OCI-LY3 (cell line): ENCODE results near the gene SNRPD1.
A peak's percentile ranks its signal among the peaks of the same experiment; 100 is the strongest.
"Not testable (repeated sequence)": the region's sequence is repeated elsewhere in the genome, so short reads cannot be mapped to it uniquely, and the experiment has no call there.

Experiments used
- H2AFZ ChIP-seq: fragments of 200-600, 300-600 bp; shearing (Covaris generic); 2 replicates; pipeline ENCODE4 v1.6.0; 2014; ENCODE audit warnings: antibody characterized with exemption, low read depth, low read length
- H3K27ac ChIP-seq: fragments of 200-600, 300-600 bp; sonication (generic); 2 replicates; pipeline ENCODE4 v1.5.1; 2014; ENCODE audit warnings: mild to moderate bottlenecking, low read length, moderate library complexity, mixed read lengths
- H3K27me3 ChIP-seq: fragments of 200-600, 300-600 bp; sonication (generic); 2 replicates; pipeline ENCODE4 v1.6.1; 2014; ENCODE audit warnings: low read depth, low read length, mixed read lengths
- H3K36me3 ChIP-seq: fragments of 200-600, 300-600 bp; sonication (generic); replicated peaks from 2 replicates; pipeline ENCODE3; 2014; ENCODE audit warnings: low read depth, low read length, mixed read lengths
- H3K4me1 ChIP-seq: fragments of 300-600, 200-600 bp; sonication (generic); 2 replicates; pipeline ENCODE4 v1.6.1; 2014; ENCODE audit warnings: low read length, mixed read lengths
- H3K4me2 ChIP-seq: fragments of 200-600, 300-600 bp; sonication (generic); 2 replicates; pipeline ENCODE4 v1.6.1; 2014; ENCODE audit warnings: low read length, mixed read lengths
- H3K4me3 ChIP-seq: fragments of 300-600, 200-600 bp; sonication (generic); 2 replicates; pipeline ENCODE4 v1.5.1; 2014; ENCODE audit warnings: antibody characterized with exemption, mild to moderate bottlenecking, low read length, moderate library complexity
- H3K79me2 ChIP-seq: fragments of 300-600, 200-600 bp; shearing (Covaris generic); 2 replicates; pipeline ENCODE4 v1.6.1; 2014; ENCODE audit warnings: mild to moderate bottlenecking, low read length, mixed read lengths
- H3K9ac ChIP-seq: fragments of 300-600, 200-600 bp; shearing (Covaris generic); 2 replicates; pipeline ENCODE4 v1.6.0; 2014; ENCODE audit warnings: mild to moderate bottlenecking, low read length, moderate library complexity
- H3K9me3 ChIP-seq: fragments of 200-600, 300-600 bp; shearing (Covaris generic); 2 replicates; pipeline ENCODE4 v1.6.1; 2014; ENCODE audit warnings: low read length, mixed read lengths; ENCODE audit not compliant: insufficient read depth
- H4K20me1 ChIP-seq: fragments of 200-600, 300-600 bp; sonication (generic); 2 replicates; pipeline ENCODE4 v1.6.1; 2016; ENCODE audit warnings: low read length, mixed read lengths; ENCODE audit not compliant: insufficient read depth
- EZH2phosphoT487 ChIP-seq: fragments of 200-600 bp; shearing (Covaris generic); IDR thresholded peaks from 2 replicates; pipeline ENCODE4 v1.6.1; 2018; ENCODE audit warnings: antibody characterized with exemption, mixed run types, low read depth
- TF ChIP-seq, protein P1 (sequence below): fragments of 200-600, 300-600 bp; sonication (generic); IDR thresholded peaks from 2 replicates; pipeline ENCODE4 v1.5.1; 2014; ENCODE audit warnings: antibody characterized with exemption, low read length, low read depth

SNRPD1 gene

DNA sequence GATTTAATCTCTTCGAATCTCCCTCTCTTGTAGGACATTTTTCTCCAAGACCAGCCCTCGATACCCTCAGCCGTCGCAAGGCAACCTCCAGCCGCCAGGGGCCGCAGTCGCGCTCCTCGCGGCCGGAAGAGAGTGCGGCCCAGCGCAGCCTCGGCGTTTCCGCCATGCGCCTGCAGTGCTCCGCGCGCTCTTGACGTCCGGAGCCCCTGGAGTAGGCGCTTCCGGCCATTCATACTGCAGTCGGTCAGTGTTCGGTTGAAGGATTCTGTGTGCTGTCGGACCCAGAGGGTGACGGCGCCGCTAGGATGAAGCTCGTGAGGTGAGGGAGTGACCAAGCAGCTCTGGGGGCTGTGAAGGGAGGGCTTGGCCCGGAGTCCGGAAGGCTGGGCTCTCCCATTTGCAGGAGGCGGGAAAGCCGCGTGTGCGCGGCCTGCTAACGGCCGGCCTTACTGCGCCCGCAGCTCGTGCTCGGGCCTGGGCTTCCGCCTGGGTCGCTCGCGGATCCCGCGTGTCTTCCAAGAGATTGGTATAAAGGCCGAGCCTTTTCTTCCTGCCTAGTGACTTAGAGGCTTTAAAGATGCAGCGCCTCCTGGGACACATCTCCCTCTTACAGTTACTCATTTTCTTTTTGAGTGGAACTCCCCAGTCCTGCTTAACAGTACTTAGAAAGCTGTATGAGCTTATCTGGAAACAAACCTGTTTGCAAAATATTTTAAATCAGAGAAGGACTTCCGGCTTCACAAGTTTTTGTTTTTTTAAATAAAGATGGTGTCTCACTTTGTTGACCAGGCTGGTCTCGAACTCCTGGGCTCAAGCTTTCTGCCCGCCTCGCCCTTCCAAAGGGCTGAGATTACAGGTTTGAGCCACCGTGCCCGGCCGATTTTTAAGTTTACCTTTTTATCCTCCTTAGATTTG lies at the start of gene SNRPD1:
Gene SNRPD1, plus strand, starts transcription at position 190 of the 915 bp plus-strand sequence. Its CDS starts 116 bp downstream, at position 306.
- H4K20me1 ChIP-seq = peaks cover 21% of the 10 kb centered on the region
- TF ChIP-seq, protein P1, sequence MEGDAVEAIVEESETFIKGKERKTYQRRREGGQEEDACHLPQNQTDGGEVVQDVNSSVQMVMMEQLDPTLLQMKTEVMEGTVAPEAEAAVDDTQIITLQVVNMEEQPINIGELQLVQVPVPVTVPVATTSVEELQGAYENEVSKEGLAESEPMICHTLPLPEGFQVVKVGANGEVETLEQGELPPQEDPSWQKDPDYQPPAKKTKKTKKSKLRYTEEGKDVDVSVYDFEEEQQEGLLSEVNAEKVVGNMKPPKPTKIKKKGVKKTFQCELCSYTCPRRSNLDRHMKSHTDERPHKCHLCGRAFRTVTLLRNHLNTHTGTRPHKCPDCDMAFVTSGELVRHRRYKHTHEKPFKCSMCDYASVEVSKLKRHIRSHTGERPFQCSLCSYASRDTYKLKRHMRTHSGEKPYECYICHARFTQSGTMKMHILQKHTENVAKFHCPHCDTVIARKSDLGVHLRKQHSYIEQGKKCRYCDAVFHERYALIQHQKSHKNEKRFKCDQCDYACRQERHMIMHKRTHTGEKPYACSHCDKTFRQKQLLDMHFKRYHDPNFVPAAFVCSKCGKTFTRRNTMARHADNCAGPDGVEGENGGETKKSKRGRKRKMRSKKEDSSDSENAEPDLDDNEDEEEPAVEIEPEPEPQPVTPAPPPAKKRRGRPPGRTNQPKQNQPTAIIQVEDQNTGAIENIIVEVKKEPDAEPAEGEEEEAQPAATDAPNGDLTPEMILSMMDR = peak; percentile 81
- TF ChIP-seq EZH2phosphoT487 = no peak
- H3K9me3 ChIP-seq = no peaks in the 10 kb centered on the region
- H3K27ac ChIP-seq = peak within 1 kb of the TSS; percentile 71
- peak within 1 kb of the TSS; percentile 66 for H3K4me2 ChIP-seq
- H2AFZ ChIP-seq = peak within 1 kb of the TSS; percentile 47; the same call in 1 of the 2 replicates
- peaks cover 20% of the 10 kb centered on the region for H3K36me3 ChIP-seq
- H3K79me2 ChIP-seq = peaks cover 55% of the 10 kb centered on the region
- no peaks in the 10 kb centered on the region for H3K27me3 ChIP-seq
- H3K4me1 ChIP-seq = peaks cover 15% of the 10 kb centered on the region
- peak within 1 kb of the TSS; percentile 95 for H3K9ac ChIP-seq
- peak within 1 kb of the TSS; percentile 88 for H3K4me3 ChIP-seq

- TF ChIP-seq, protein P1 = no peak
- no peak for TF ChIP-seq EZH2phosphoT487
- no peak overlapping the region for H3K4me3 ChIP-seq
- H3K27me3 ChIP-seq = no peaks in the 10 kb centered on the region
- H3K27ac ChIP-seq = no peak overlapping the region
- no peak overlapping the region for H3K9ac ChIP-seq
- peaks cover 5% of the 10 kb centered on the region; the same call in 1 of the 2 replicates for H4K20me1 ChIP-seq
- no peaks in the 10 kb centered on the region for H3K9me3 ChIP-seq
- no peak overlapping the region for H3K4me2 ChIP-seq
- 0 out of 2 replicates have a peak, but pooled peaks cover 3% of the 10 kb centered on the region for H3K79me2 ChIP-seq
- H3K36me3 ChIP-seq = peaks cover 66% of the 10 kb centered on the region
- no peak overlapping the region for H2AFZ ChIP-seq
- H3K4me1 ChIP-seq = no peaks in the 10 kb centered on the region
Observed at GRCh38 chr18:21571772-21572171, 40.3 kb upstream of the SNRPD1 start.

DNA sequence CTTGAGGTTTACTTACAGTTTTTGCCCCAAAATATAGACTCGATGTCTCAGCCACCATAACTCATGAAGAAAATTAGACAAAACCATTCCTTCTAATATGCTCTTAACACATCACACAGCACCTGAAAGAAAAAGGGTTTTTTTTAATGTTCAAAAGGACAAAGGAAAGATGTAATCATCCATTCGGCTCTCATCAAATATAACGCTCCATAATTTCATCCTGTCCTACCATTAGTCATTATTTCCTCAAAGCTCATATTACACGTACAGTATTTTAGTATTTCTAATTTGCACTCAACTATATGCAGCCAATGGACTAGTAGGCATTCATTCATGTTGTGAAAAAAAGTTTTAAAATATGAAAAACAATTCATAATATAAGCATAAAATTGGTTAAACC lies 36.5 kb upstream of the SNRPD1 start:
- peaks cover 17% of the 10 kb centered on the region for H3K79me2 ChIP-seq
- H3K27me3 ChIP-seq = no peaks in the 10 kb centered on the region
- H2AFZ ChIP-seq = no peak overlapping the region
- no peak overlapping the region for H3K27ac ChIP-seq
- no peak overlapping the region for H3K4me2 ChIP-seq
- TF ChIP-seq, protein P1 = no peak
- TF ChIP-seq EZH2phosphoT487 = no peak
- H3K9ac ChIP-seq = no peak overlapping the region
- H3K9me3 ChIP-seq = no peaks in the 10 kb centered on the region
- no peaks in the 10 kb centered on the region for H3K4me1 ChIP-seq
- H3K36me3 ChIP-seq = peaks cover 58% of the 10 kb centered on the region
- no peak overlapping the region for H3K4me3 ChIP-seq
- H4K20me1 ChIP-seq = peaks cover 10% of the 10 kb centered on the region

DNA sequence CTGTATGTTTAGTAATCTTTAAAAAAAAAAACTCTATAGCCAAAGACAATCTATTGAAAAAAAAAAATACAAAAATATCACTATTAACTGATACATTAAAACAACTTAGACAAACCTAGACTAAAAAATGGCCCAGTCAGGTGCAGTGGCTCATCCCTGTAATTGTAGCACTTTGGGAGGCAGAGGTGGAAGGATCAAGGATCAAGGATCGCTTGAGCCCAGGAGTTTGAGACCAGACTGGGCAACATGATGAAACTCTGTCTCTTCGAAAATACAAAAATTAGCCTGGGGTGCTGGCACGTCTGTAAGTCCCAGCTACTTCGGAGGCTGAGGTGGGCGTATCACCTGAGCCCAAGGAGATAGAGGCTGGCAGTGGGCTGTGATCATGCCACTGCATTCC lies 27.7 kb upstream of the SNRPD1 start:
- Histone ChIP-seq H3K79me2 (peaks cover 73% of the 10 kb centered on the region), H3K27ac (no peak overlapping the region)
- TF ChIP-seq, protein P1 = no peak

DNA sequence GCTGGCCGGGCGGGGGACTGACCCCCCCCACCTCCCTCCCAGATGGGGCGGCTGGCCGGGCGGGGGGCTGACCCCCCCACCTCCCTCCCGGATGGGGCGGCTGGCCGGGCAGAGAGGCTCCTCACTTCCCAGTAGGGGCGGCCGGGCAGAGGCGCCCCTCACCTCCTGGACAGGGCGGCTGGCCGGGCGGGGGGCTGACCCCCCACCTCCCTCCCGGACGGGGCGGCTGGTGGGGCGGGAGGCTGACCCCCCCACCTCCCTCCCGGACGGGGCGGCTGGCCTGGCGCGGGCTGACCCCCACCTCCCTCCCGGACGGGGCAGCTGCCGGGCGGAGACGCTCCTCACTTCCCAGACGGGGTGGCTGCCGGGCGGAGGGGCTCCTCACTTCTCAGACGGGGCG lies 19.8 kb upstream of the SNRPD1 start:
- H3K79me2 ChIP-seq = peaks cover 81% of the 10 kb centered on the region
- H3K4me2 ChIP-seq, H3K4me3 ChIP-seq, H3K27me3 ChIP-seq, H3K9ac ChIP-seq, H3K9me3 ChIP-seq, H2AFZ ChIP-seq, H3K27ac ChIP-seq, H3K4me1 ChIP-seq: not testable (repeated sequence)
- H4K20me1 ChIP-seq = peaks cover 47% of the 10 kb centered on the region
- H3K36me3 ChIP-seq = peaks cover 28% of the 10 kb centered on the region

More for the DNA sequence above, 27.7 kb upstream of the SNRPD1 start:
- H3K4me2 ChIP-seq = no peak overlapping the region
- H3K27me3 ChIP-seq = no peaks in the 10 kb centered on the region
- no peak overlapping the region for H2AFZ ChIP-seq
- no peaks in the 10 kb centered on the region for H3K4me1 ChIP-seq
- H3K9ac ChIP-seq = no peak overlapping the region
- H3K36me3 ChIP-seq = peaks cover 8% of the 10 kb centered on the region
- no peaks in the 10 kb centered on the region for H3K9me3 ChIP-seq
- no peak overlapping the region for H3K4me3 ChIP-seq
- H4K20me1 ChIP-seq = peaks cover 46% of the 10 kb centered on the region
